ENCODE results near the gene NLRP12.
"Not testable (repeated sequence)": the region's sequence is repeated elsewhere in the genome, so short reads cannot be mapped to it uniquely, and the experiment has no call there.

The NLRP12 gene

GRCh38 chr19:53824134-53824611 is at the start of gene NLRP12:
Gene NLRP12 (minus strand): TSS chr19:53824314. CDS start chr19:53824174, 140 bp downstream.
- DNase-seq (ENCODE audit: low spot score) = no peak

- DNase-seq (ENCODE audit: low spot score) = no peak
Measured at GRCh38 chr19:53872762-53873161, 48.6 kb upstream of the NLRP12 start.

- DNase-seq (ENCODE audit: low spot score) = no peak
Measured at GRCh38 chr19:53871454-53871853, 47.3 kb upstream of the NLRP12 start.

GRCh38 chr19:53870485-53870844 is 46.4 kb upstream of the NLRP12 start:
- DNase-seq (ENCODE audit: low spot score) = no peak

- DNase-seq (ENCODE audit: low spot score) = not testable (repeated sequence)
Measured at GRCh38 chr19:53869805-53870484, 45.8 kb upstream of the NLRP12 start.

GRCh38 chr19:53868892-53869804 is 45.0 kb upstream of the NLRP12 start:
- DNase-seq (ENCODE audit: low spot score) = peak; percentile 91

- DNase-seq (ENCODE audit: low spot score) = no peak
Measured at GRCh38 chr19:53868091-53868891, 44.2 kb upstream of the NLRP12 start.

- peak; percentile 99 for DNase-seq (ENCODE audit: low spot score)
Measured at GRCh38 chr19:53867225-53868090, 43.3 kb upstream of the NLRP12 start, which contains the start of gene MYADM. Gene MYADM (plus strand): TSS chr19:53867883. CDS start chr19:53873530, 5,647 bp downstream.

- no peak for DNase-seq (ENCODE audit: low spot score)
Measured at GRCh38 chr19:53866865-53867224, 42.7 kb upstream of the NLRP12 start.

GRCh38 chr19:53865918-53866864 is 42.1 kb upstream of the NLRP12 start:
- DNase-seq (ENCODE audit: low spot score) = no peak

- no peak for DNase-seq (ENCODE audit: low spot score)
Measured at GRCh38 chr19:53865523-53865917, 41.4 kb upstream of the NLRP12 start.

- peak; percentile 67 for DNase-seq (ENCODE audit: low spot score)
Measured at GRCh38 chr19:53864308-53864836, 40.3 kb upstream of the NLRP12 start.

- no peak for DNase-seq (ENCODE audit: low spot score)
Measured at GRCh38 chr19:53853707-53854106, 29.6 kb upstream of the NLRP12 start.

GRCh38 chr19:53849237-53849676 is 25.1 kb upstream of the NLRP12 start:
- DNase-seq (ENCODE audit: low spot score) = no peak

- no peak for DNase-seq (ENCODE audit: low spot score)
Measured at GRCh38 chr19:53847555-53847954, 23.4 kb upstream of the NLRP12 start.

GRCh38 chr19:53844849-53845246 is 20.7 kb upstream of the NLRP12 start:
- no peak for DNase-seq (ENCODE audit: low spot score)

- not testable (repeated sequence) for DNase-seq (ENCODE audit: low spot score)
Measured at GRCh38 chr19:53840914-53841313, 16.8 kb upstream of the NLRP12 start.

GRCh38 chr19:53840241-53840640 is 16.1 kb upstream of the NLRP12 start:
- DNase-seq (ENCODE audit: low spot score) = not testable (repeated sequence)

GRCh38 chr19:53838446-53838845 is 14.3 kb upstream of the NLRP12 start:
- not testable (repeated sequence) for DNase-seq (ENCODE audit: low spot score)

- not testable (repeated sequence) for DNase-seq (ENCODE audit: low spot score)
Measured at GRCh38 chr19:53832861-53833260, 8.7 kb upstream of the NLRP12 start.
